ENCODE results near the gene FAM120A.

Gene FAM120A

GRCh38 chr9:93569621-93570174 lies 118.2 kb downstream of the FAM120A start:
- TF ChIP-seq CTCF (IDR thresholded peaks at IDR 0.05; ENCODE audit: low read depth, low read length, missing control alignments), result no peak
- DNase-seq (ENCODE audit: extremely low read depth, low read depth), result no peak
- no peak overlapping the region for H3K4me3 ChIP-seq (replicated peaks; ENCODE audit: low read depth, low read length)

- DNase-seq (ENCODE audit: extremely low read depth, low read depth), result no peak
- TF ChIP-seq CTCF (IDR thresholded peaks at IDR 0.05; ENCODE audit: low read depth, low read length, missing control alignments), result no peak
- no peak overlapping the region for H3K4me3 ChIP-seq (replicated peaks; ENCODE audit: low read depth, low read length)
Observed at GRCh38 chr9:93572221-93572620, 120.7 kb downstream of the FAM120A start.

GRCh38 chr9:93572636-93573515 lies 121.4 kb downstream of the FAM120A start:
- no peak for DNase-seq (ENCODE audit: extremely low read depth, low read depth)
- no peak overlapping the region for H3K4me3 ChIP-seq (replicated peaks; ENCODE audit: low read depth, low read length)
- no peak for TF ChIP-seq CTCF (IDR thresholded peaks at IDR 0.05; ENCODE audit: low read depth, low read length, missing control alignments)

- TF ChIP-seq CTCF (IDR thresholded peaks at IDR 0.05; ENCODE audit: low read depth, low read length, missing control alignments), result no peak
- no peak for DNase-seq (ENCODE audit: extremely low read depth, low read depth)
- H3K4me3 ChIP-seq (replicated peaks; ENCODE audit: low read depth, low read length), result no peak overlapping the region
Observed at GRCh38 chr9:93573516-93573828, 122.0 kb downstream of the FAM120A start.

- no peak for DNase-seq (ENCODE audit: extremely low read depth, low read depth)
- TF ChIP-seq CTCF (IDR thresholded peaks at IDR 0.05; ENCODE audit: low read depth, low read length, missing control alignments), result no peak
- H3K4me3 ChIP-seq (replicated peaks; ENCODE audit: low read depth, low read length), result no peak overlapping the region
Observed at GRCh38 chr9:93574091-93574899, 122.8 kb downstream of the FAM120A start.

- H3K4me3 ChIP-seq (replicated peaks; ENCODE audit: low read depth, low read length), result peak overlapping the region; percentile 60
- TF ChIP-seq CTCF (IDR thresholded peaks at IDR 0.05; ENCODE audit: low read depth, low read length, missing control alignments), result no peak
- DNase-seq (ENCODE audit: extremely low read depth, low read depth), result no peak
Observed at GRCh38 chr9:93574900-93575795, 123.7 kb downstream of the FAM120A start.

Data from HFF-Myc (cell line).